GM23338 (cell line): ENCODE results near the gene EIF4E. TPM values are rescaled to one million over a fixed set of nuclear protein-coding genes. Genes with fewer than 3 reads are reported as not detected.

Experiments
- ATAC-seq: fragments of 200-7000 bp; cut with Tn5 transposase; 3 replicates; pipeline ENCODE4 v1.9.1; 2020
- DNase-seq: peaks from one replicate; pipeline ENCODE4 v3.0.0-alpha.2; 2015; ENCODE audit warnings: low spot score
- H2AFZ ChIP-seq: fragments of 200-600 bp; sonication (generic); 2 replicates; pipeline ENCODE4 v1.8.0; 2016; ENCODE audit warnings: antibody characterized with exemption, mild to moderate bottlenecking, moderate library complexity
- H3F3A ChIP-seq: fragments of 200-600 bp; sonication (generic); replicated peaks from 2 replicates; pipeline ENCODE4 v1.8.0; 2017; ENCODE audit warnings: antibody characterized with exemption, mixed run types, low read depth
- H3K27ac ChIP-seq: fragments of 200-600 bp; sonication (generic); 2 replicates; pipeline ENCODE4 v1.6.1; 2016; ENCODE audit warnings: low read depth
- H3K27me3 ChIP-seq: fragments of 200-600 bp; sonication (generic); 2 replicates; pipeline ENCODE4 v1.8.0; 2016; ENCODE audit warnings: mild to moderate bottlenecking, mixed run types, moderate library complexity; ENCODE audit not compliant: insufficient read depth
- H3K36me3 ChIP-seq: fragments of 200-600 bp; sonication (generic); 2 replicates; pipeline ENCODE4 v1.8.0; 2016; ENCODE audit warnings: mild to moderate bottlenecking; ENCODE audit not compliant: insufficient read depth
- H3K4me1 ChIP-seq: fragments of 200-600 bp; sonication (generic); 2 replicates; pipeline ENCODE4 v1.8.0; 2016; ENCODE audit warnings: mild to moderate bottlenecking, moderate library complexity; ENCODE audit not compliant: insufficient read depth
- H3K4me2 ChIP-seq: fragments of 200-600 bp; sonication (generic); 2 replicates; pipeline ENCODE4 v1.7.1; 2017; ENCODE audit warnings: mixed run types
- H3K4me3 ChIP-seq: fragments of 200-600 bp; sonication (generic); 2 replicates; pipeline ENCODE4 v1.6.1; 2016; ENCODE audit warnings: mixed run types
- H3K79me2 ChIP-seq: fragments of 200-600 bp; sonication (generic); replicated peaks from 2 replicates; pipeline ENCODE4 v1.8.0; 2017; ENCODE audit warnings: mild to moderate bottlenecking; ENCODE audit not compliant: insufficient read depth
- H3K9me2 ChIP-seq: fragments of 200-600 bp; sonication (generic); 2 replicates; pipeline ENCODE4 v1.8.0; 2017; ENCODE audit not compliant: insufficient read depth
- H4K20me1 ChIP-seq: fragments of 200-600 bp; sonication (generic); replicated peaks from 2 replicates; pipeline ENCODE4 v1.8.0; 2017; ENCODE audit warnings: mild to moderate bottlenecking; ENCODE audit not compliant: insufficient read depth
- H3K27ac Mint-ChIP-seq: 2 replicates; pipeline ENCODE4 v1.8.0; 2020; ENCODE audit warnings: inconsistent platforms, mild to moderate bottlenecking, moderate library complexity, mixed read lengths
- H3K27me3 Mint-ChIP-seq: 3 replicates; pipeline ENCODE4 v1.8.0; 2022; ENCODE audit warnings: low read depth, mild to moderate bottlenecking, moderate library complexity, mixed read lengths, inconsistent platforms; ENCODE audit not compliant: insufficient read depth, poor library complexity
- H3K36me3 Mint-ChIP-seq: 3 replicates; pipeline ENCODE4 v1.8.0; 2021; ENCODE audit warnings: low read depth, mild to moderate bottlenecking, inconsistent platforms, moderate library complexity, mixed read lengths
- H3K4me1 Mint-ChIP-seq: 3 replicates; pipeline ENCODE4 v1.8.0; 2020; ENCODE audit warnings: mild to moderate bottlenecking, inconsistent platforms, mixed read lengths
- H3K4me3 Mint-ChIP-seq: 3 replicates; pipeline ENCODE4 v1.8.0; 2021; ENCODE audit warnings: moderate library complexity, mild to moderate bottlenecking, inconsistent platforms, mixed read lengths
- H3K9me3 Mint-ChIP-seq: 3 replicates; pipeline ENCODE4 v1.8.0; 2020; ENCODE audit warnings: moderate library complexity, mild to moderate bottlenecking, inconsistent platforms, mixed read lengths
- CREB1 ChIP-seq: fragments of 250-450 bp; sonication (Bioruptor Pico); IDR thresholded peaks from 2 replicates; pipeline ENCODE4 v1.5.0; 2020; ENCODE audit warnings: low read depth, mild to moderate bottlenecking, moderate library complexity
- EZH2 ChIP-seq: fragments of 200-600 bp; sonication (generic); IDR thresholded peaks from one replicate; pipeline ENCODE4 v1.8.0; 2017; ENCODE audit warnings: antibody characterized with exemption, mild to moderate bottlenecking, low read depth; ENCODE audit not compliant: unreplicated experiment
- EZH2phosphoT487 ChIP-seq: fragments of 200-600 bp; sonication (generic); IDR thresholded peaks from one replicate; pipeline ENCODE4 v1.8.1; 2018; ENCODE audit warnings: antibody characterized with exemption; ENCODE audit not compliant: unreplicated experiment
- JUNB ChIP-seq: IDR thresholded peaks from one replicate; pipeline ENCODE4 v1.6.1; 2016; ENCODE audit warnings: antibody characterized with exemption; ENCODE audit not compliant: unreplicated experiment
- NANOG ChIP-seq: IDR thresholded peaks from 2 replicates; pipeline ENCODE4 v1.6.1; 2016; ENCODE audit warnings: antibody characterized with exemption, borderline replicate concordance
- POLR2AphosphoS5 ChIP-seq: IDR thresholded peaks from 2 replicates; pipeline ENCODE4 v1.6.1; 2016; ENCODE audit warnings: antibody characterized with exemption, low read depth
- STAT1 ChIP-seq: IDR thresholded peaks from one replicate; pipeline ENCODE4 v1.6.1; 2016; ENCODE audit warnings: antibody characterized with exemption; ENCODE audit not compliant: unreplicated experiment
- ZNF114 ChIP-seq: fragments of 250-450 bp; sonication (Bioruptor Pico); IDR thresholded peaks from 2 replicates; pipeline ENCODE4 v1.5.0; 2020; ENCODE audit warnings: mild to moderate bottlenecking, moderate library complexity
- ZNF331 ChIP-seq: fragments of 250-450 bp; sonication (Bioruptor Pico); IDR thresholded peaks from 2 replicates; pipeline ENCODE4 v1.5.0; 2020; ENCODE audit warnings: low read depth, mild to moderate bottlenecking, moderate library complexity
- polyA plus RNA-seq: library from polyadenylated mRNA; unstranded; fragments of >200 nt; fragmentation: Nextera tagmentation; extraction: Ambion mirVana; gene quantifications from 2 replicates; pipeline ENCODE4 v1.2.1, GENCODE V29; 2016
- total RNA-seq: library from RNA; depleted of rRNA; stranded (reverse); fragments of >200 nt; shearing (Covaris generic); gene quantifications from 2 replicates; pipeline ENCODE4 v1.2.3, GENCODE V29; 2014
- TF ChIP-seq, protein P1 (sequence below): fragments of 250-450 bp; sonication (Bioruptor Pico); IDR thresholded peaks from 2 replicates; pipeline ENCODE4 v1.5.0; 2020; ENCODE audit warnings: mild to moderate bottlenecking, moderate library complexity
- TF ChIP-seq, protein P2 (sequence below): IDR thresholded peaks from one replicate; pipeline ENCODE4 v1.6.1; 2018; ENCODE audit warnings: antibody characterized with exemption; ENCODE audit not compliant: unreplicated experiment
- TF ChIP-seq, protein P3 (sequence below): IDR thresholded peaks from 2 replicates; pipeline ENCODE4 v1.6.1; 2016; ENCODE audit warnings: antibody characterized with exemption
- TF ChIP-seq, protein P4 (sequence below), 2 experiments: fragments of 200-600 bp in 1 of 2; sonication (generic) in 1 of 2; conservative IDR thresholded peaks; 2 replicates each; pipeline versions ENCODE4 v1.5.1 to v1.6.1; 2016 to 2017; ENCODE audit warnings: antibody characterized with exemption in 2 of 2, low read depth in 2 of 2, mild to moderate bottlenecking in 2 of 2, moderate library complexity in 1 of 2

Gene EIF4E
- total and polyA plus RNA-seq, 2 experiments from 2014 or later, result 113 to 351 TPM

DNA sequence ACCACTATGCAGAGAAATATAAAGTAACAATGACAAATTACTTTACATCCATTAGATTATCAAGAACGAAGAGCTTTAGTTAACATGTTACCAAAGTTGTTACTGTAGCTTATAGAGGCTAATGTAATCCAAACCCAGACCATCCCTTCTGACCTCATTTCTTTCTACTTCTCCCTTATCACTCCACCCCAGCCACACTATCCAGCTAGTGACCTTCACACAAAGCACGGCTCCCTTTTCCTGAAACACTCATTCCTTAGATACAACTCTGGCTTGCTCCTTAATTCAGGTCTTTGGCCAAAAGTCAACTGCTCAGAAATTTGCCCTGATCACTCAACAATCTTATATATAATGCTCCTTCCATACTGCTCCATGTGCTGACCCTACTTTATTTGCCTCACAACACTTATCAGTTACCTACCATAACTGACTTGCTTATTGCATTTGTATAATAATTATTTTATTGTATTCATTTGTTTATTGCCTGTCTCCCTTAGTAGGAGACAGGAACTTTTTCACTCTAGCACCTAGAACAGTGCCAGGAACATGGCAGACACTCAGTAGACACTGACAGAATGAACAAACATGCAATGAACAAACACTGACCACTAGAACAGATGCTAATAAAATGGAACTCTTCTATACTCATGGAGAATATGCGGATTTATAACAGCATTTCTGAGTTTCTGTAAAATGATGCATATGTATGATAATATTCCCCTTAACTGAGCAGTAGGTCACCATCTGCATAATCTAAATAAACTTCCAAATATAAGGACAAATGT lies 67.6 kb downstream of the EIF4E start:
- ATAC-seq, result no peak
- no peak overlapping the region for H2AFZ ChIP-seq
- no peaks in the 10 kb centered on the region for H3K4me1 ChIP-seq
- no peak for DNase-seq
- Mint-ChIP-seq H3K27me3 (no peaks in the 10 kb centered on the region), H3K4me1 (no peaks in the 10 kb centered on the region), H3K27ac (no peak overlapping the region), H3K9me3 (no peaks in the 10 kb centered on the region; the same call in 2 of the 3 replicates), H3K4me3 (no peak overlapping the region), H3K36me3 (no peaks in the 10 kb centered on the region)
- H4K20me1 ChIP-seq, result no peaks in the 10 kb centered on the region
- H3K36me3 ChIP-seq, result no peaks in the 10 kb centered on the region
- no peak overlapping the region for H3K4me2 ChIP-seq
- H3K9me2 ChIP-seq, result no peaks in the 10 kb centered on the region
- no peaks in the 10 kb centered on the region for H3F3A ChIP-seq
- H3K27ac ChIP-seq, result no peak overlapping the region
- TF ChIP-seq EZH2phosphoT487 (no peak), ZNF331 (CRISPR knock-in tag) (no peak), CREB1 (no peak), POLR2AphosphoS5 (no peak), ZNF114 (CRISPR knock-in tag) (no peak), STAT1 (no peak), EZH2 (no peak), NANOG (no peak), JUNB (no peak)
- TF ChIP-seq, protein P1, sequence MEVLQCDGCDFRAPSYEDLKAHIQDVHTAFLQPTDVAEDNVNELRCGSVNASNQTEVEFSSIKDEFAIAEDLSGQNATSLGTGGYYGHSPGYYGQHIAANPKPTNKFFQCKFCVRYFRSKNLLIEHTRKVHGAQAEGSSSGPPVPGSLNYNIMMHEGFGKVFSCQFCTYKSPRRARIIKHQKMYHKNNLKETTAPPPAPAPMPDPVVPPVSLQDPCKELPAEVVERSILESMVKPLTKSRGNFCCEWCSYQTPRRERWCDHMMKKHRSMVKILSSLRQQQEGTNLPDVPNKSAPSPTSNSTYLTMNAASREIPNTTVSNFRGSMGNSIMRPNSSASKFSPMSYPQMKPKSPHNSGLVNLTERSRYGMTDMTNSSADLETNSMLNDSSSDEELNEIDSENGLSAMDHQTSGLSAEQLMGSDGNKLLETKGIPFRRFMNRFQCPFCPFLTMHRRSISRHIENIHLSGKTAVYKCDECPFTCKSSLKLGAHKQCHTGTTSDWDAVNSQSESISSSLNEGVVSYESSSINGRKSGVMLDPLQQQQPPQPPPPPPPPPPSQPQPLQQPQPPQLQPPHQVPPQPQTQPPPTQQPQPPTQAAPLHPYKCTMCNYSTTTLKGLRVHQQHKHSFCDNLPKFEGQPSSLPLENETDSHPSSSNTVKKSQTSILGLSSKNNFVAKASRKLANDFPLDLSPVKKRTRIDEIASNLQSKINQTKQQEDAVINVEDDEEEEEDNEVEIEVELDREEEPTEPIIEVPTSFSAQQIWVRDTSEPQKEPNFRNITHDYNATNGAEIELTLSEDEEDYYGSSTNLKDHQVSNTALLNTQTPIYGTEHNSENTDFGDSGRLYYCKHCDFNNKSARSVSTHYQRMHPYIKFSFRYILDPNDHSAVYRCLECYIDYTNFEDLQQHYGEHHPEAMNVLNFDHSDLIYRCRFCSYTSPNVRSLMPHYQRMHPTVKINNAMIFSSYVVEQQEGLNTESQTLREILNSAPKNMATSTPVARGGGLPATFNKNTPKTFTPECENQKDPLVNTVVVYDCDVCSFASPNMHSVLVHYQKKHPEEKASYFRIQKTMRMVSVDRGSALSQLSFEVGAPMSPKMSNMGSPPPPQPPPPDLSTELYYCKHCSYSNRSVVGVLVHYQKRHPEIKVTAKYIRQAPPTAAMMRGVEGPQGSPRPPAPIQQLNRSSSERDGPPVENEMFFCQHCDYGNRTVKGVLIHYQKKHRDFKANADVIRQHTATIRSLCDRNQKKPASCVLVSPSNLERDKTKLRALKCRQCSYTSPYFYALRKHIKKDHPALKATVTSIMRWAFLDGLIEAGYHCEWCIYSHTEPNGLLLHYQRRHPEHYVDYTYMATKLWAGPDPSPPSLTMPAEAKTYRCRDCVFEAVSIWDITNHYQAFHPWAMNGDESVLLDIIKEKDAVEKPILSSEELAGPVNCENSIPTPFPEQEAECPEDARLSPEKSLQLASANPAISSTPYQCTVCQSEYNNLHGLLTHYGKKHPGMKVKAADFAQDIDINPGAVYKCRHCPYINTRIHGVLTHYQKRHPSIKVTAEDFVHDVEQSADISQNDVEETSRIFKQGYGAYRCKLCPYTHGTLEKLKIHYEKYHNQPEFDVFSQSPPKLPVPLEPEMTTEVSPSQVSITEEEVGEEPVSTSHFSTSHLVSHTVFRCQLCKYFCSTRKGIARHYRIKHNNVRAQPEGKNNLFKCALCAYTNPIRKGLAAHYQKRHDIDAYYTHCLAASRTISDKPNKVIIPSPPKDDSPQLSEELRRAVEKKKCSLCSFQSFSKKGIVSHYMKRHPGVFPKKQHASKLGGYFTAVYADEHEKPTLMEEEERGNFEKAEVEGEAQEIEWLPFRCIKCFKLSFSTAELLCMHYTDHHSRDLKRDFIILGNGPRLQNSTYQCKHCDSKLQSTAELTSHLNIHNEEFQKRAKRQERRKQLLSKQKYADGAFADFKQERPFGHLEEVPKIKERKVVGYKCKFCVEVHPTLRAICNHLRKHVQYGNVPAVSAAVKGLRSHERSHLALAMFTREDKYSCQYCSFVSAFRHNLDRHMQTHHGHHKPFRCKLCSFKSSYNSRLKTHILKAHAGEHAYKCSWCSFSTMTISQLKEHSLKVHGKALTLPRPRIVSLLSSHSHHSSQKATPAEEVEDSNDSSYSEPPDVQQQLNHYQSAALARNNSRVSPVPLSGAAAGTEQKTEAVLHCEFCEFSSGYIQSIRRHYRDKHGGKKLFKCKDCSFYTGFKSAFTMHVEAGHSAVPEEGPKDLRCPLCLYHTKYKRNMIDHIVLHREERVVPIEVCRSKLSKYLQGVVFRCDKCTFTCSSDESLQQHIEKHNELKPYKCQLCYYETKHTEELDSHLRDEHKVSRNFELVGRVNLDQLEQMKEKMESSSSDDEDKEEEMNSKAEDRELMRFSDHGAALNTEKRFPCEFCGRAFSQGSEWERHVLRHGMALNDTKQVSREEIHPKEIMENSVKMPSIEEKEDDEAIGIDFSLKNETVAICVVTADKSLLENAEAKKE (CRISPR knock-in tag), result no peak
- TF ChIP-seq, protein P2, sequence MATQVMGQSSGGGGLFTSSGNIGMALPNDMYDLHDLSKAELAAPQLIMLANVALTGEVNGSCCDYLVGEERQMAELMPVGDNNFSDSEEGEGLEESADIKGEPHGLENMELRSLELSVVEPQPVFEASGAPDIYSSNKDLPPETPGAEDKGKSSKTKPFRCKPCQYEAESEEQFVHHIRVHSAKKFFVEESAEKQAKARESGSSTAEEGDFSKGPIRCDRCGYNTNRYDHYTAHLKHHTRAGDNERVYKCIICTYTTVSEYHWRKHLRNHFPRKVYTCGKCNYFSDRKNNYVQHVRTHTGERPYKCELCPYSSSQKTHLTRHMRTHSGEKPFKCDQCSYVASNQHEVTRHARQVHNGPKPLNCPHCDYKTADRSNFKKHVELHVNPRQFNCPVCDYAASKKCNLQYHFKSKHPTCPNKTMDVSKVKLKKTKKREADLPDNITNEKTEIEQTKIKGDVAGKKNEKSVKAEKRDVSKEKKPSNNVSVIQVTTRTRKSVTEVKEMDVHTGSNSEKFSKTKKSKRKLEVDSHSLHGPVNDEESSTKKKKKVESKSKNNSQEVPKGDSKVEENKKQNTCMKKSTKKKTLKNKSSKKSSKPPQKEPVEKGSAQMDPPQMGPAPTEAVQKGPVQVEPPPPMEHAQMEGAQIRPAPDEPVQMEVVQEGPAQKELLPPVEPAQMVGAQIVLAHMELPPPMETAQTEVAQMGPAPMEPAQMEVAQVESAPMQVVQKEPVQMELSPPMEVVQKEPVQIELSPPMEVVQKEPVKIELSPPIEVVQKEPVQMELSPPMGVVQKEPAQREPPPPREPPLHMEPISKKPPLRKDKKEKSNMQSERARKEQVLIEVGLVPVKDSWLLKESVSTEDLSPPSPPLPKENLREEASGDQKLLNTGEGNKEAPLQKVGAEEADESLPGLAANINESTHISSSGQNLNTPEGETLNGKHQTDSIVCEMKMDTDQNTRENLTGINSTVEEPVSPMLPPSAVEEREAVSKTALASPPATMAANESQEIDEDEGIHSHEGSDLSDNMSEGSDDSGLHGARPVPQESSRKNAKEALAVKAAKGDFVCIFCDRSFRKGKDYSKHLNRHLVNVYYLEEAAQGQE, result no peak
- TF ChIP-seq, protein P3, sequence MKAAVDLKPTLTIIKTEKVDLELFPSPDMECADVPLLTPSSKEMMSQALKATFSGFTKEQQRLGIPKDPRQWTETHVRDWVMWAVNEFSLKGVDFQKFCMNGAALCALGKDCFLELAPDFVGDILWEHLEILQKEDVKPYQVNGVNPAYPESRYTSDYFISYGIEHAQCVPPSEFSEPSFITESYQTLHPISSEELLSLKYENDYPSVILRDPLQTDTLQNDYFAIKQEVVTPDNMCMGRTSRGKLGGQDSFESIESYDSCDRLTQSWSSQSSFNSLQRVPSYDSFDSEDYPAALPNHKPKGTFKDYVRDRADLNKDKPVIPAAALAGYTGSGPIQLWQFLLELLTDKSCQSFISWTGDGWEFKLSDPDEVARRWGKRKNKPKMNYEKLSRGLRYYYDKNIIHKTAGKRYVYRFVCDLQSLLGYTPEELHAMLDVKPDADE, result no peak
- TF ChIP-seq, protein P4, sequence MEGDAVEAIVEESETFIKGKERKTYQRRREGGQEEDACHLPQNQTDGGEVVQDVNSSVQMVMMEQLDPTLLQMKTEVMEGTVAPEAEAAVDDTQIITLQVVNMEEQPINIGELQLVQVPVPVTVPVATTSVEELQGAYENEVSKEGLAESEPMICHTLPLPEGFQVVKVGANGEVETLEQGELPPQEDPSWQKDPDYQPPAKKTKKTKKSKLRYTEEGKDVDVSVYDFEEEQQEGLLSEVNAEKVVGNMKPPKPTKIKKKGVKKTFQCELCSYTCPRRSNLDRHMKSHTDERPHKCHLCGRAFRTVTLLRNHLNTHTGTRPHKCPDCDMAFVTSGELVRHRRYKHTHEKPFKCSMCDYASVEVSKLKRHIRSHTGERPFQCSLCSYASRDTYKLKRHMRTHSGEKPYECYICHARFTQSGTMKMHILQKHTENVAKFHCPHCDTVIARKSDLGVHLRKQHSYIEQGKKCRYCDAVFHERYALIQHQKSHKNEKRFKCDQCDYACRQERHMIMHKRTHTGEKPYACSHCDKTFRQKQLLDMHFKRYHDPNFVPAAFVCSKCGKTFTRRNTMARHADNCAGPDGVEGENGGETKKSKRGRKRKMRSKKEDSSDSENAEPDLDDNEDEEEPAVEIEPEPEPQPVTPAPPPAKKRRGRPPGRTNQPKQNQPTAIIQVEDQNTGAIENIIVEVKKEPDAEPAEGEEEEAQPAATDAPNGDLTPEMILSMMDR (conservative IDR thresholded peaks at IDR 0.05; ENCODE audit: low read depth in 2 of 2), result no peak
- H3K27me3 ChIP-seq, result no peaks in the 10 kb centered on the region
- H3K4me3 ChIP-seq, result no peak overlapping the region
- no peaks in the 10 kb centered on the region for H3K79me2 ChIP-seq
